ENCODE results near the gene APOBEC3H.
"Not testable (repeated sequence)": the region's sequence is repeated elsewhere in the genome, so short reads cannot be mapped to it uniquely, and the experiment has no call there.

Gene APOBEC3H

DNA sequence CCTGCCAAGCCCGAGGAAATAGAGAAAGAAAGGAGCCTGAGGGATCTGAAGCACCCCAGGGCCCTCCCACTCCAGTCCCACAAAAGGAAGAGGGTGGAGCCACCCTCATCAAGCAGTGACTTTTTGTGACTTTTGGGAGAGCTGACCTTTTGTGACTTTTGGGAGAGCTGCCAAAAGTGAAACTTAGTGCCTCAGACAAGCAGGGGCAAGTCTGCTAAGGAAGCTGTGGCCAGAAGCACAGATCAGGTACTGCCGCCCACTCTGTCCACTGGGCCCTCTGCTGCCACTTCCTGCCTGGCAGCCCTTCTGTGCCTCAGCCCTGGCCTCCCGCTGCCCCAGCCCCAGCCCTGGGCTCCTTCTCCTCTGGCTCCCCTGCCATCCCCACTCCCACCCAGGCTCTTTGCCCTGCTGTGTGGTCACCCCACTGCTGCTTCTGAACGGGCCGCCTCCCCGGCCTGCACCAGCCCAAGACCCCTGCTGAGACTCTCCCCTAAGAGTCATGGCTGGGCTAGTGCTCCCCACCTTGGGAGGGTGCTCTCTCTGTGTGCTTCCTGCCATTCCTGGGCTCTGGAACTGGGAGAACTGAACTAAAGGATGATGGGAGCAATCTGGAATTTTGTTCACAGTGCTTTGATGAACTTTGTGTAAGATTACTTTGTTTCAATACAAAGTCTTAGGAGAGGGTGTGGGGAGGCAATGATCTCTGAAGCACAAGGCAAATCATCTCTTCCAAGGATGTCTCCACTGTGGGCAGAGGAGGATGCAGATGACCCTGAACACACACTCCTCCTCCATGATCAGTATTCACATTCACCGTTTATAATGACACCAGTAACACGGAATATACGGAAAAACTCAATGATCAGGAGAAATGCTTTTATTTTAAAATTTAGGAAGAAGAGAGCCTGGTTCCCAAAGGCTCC is at the start of gene APOBEC3H:
TSS of gene APOBEC3H (plus strand) at position 147 of the 923 bp plus-strand sequence. CDS start 3,035 bp downstream, outside the sequence.
- DNase-seq: no peak

DNA sequence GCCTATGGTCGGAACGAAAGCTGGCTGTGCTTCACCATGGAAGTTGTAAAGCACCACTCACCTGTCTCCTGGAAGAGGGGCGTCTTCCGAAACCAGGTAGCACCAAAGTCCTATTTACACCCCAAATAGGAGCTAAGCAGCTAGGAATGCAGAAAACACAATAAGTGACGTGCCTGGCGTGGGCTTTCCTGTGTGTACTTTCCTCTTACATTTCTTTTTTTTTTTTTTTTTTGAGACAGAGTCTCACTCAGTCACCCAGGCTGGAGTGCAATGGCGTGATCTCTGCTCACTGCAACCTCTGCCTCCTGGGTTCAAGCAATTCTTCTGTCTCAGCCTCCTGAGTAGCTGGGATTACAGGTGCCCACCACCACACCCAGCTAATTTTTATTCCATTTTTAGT is 47.6 kb upstream of the APOBEC3H start:
- DNase-seq: not testable (repeated sequence)

DNA sequence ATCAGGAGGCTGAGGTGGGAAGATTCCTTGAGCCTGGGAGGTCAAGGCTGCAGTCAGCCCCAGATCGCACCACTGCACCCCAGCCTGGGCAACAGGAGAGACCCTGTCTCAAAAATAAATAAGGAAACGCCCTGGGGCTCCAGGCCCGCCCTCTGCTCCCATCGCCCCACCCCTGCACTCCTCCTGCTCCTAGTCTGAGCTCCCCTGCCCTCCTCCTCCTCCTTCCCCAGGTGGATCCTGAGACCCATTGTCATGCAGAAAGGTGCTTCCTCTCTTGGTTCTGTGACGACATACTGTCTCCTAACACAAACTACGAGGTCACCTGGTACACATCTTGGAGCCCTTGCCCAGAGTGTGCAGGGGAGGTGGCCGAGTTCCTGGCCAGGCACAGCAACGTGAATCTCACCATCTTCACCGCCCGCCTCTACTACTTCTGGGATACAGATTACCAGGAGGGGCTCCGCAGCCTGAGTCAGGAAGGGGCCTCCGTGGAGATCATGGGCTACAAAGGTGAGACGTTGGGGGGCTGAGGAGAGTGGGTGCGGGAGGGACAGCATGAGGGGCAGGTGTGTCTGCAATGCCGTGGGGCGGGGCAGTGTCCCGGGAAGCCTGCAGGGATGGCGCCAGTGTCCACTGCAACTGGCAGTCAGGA is 45.1 kb upstream of the APOBEC3H start:
- DNase-seq: not testable (repeated sequence)

DNA sequence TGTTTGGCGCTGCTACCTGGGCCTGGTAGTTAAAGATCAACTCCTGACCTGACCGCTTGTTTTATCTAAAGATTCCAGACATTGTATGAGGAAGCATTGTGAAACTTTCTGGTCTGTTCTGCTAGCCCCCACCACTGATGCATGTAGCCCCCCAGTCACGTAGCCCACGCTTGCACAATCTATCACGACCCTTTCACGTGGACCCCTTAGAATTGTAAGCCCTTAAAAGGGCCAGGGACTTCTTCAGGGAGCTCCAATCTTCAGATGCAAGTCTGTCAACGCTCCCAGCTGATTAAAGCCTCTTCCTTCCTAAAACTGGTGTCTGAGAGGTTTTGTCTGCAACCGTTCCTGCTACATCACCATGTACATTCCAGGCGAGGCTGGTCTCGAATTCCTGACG is 41.4 kb upstream of the APOBEC3H start:
- DNase-seq: no peak

DNA sequence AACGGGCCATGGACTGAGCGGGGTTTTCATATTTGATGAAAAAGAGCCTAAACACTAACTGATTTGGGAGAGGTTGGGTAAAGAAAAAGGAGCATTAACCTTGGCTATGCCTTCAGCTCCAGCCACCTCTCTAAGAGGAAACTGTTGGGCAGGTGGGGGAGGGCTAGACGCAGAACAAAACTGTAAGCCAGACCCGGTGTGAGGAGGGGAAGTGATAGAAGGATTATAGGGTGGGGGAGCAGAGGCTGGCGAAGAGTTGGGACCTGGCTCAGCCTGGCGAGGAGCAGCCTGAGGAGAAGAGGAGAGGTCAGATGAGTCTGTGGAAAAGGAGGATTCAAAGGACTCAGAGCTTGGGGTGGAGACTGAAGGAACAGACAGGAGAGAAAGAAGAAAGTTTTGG is 35.8 kb upstream of the APOBEC3H start:
- DNase-seq: not testable (repeated sequence)

DNA sequence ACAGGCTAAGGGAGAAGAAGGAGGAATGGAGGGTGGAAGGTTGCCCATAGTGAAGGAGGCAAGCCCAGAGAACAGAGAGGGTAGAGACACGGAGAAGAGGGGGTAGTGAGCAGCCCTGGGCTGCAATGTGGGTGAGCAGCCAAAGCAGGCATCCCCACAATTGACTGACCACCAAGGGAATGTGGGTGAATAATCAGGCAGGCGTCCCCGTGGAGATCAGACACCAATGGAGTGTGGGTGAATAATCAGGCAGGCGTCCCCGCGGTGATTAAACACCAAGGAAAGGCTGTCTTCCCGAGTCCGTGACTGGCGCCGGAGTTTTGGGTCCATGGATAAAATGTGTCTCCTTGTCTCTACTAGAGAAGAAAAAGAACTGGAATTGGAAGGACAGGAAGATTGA is 35.1 kb upstream of the APOBEC3H start:
- DNase-seq: not testable (repeated sequence)

DNA sequence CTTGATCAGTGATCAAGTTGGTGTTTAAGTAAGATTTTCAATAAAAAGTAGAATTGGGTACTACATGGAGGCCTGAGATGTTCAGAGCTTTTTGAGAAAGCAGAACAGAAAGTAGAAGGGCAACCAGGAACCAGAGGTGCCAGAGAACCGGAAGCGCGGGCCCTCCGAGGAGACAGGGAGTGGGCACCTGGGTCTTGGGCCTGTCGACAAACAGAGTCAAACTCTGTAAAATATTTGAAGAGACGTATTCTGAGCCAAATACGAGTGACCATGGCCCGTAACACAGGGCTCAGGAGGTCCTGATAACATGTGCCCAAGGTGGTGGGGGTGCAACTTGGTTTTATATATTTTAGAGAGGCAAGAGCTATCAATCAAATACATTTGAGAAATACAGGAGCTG is 33.1 kb upstream of the APOBEC3H start:
- DNase-seq: not testable (repeated sequence)

DNA sequence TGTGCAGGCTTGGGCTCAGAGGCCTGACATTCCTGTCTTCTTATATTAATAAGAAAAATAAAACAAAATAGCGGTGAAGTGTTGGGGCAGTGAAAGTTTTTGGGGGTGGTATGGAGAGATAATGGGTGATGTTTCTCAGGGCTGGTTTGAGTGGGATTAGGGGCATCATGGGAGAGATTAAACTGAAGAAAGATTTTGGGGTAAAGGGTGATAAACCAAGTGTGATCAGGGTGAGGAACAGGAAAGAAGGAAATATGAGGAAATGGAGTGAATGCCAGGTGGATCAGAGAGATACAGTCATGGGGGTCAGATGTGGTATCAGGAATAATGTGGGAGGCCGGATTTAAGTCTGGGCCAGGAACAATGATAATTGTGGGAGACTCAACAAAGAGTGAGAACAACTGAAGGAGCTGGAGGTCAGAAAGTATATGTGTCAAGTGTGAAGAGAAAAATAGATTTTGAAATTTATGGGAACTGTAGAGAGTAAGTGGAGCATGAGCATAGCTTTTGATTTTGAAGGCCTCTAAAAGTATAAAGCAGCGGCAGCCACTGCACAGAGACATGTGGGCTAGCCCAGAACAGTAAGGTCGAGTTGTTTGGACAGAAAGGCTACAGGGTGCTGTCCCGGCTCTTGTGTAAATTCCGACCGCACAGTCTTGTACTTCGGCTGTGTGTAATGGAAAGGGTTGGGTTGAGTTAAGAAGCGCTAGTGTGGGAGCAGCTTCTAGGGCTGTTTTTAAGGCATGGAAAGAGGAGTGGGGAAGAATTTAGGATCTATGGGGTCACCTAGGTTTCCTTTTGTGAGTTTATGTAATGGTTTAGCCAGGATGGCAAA is 30.4 kb upstream of the APOBEC3H start:
- DNase-seq: not testable (repeated sequence)

GRCh38 chr22:39068033-39068785 is 28.8 kb upstream of the APOBEC3H start:
- DNase-seq: no peak

- no peak for DNase-seq
Measured at GRCh38 chr22:39070186-39070585, 26.9 kb upstream of the APOBEC3H start.

DNA sequence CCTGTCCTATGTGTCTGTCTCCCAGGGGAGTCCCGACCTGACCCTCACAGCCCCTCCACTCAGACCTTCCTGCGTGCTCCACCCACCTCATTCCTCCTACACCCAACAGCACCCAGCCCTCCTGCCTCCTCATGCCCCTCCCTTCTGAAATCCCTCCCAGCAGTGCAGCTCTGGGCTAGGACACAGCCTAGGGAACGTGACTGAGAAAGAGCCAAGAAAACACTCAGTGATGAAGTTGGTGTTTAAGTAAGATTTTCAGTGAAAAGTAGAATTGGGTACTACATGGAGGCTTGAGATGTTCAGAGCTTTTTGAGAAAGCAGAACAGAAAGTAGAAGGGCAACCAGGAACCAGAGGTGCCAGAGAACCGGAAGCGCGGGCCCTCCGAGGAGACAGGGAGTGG is 24.5 kb upstream of the APOBEC3H start:
- not testable (repeated sequence) for DNase-seq

- DNase-seq: no peak
Measured at GRCh38 chr22:39073981-39074380, 23.1 kb upstream of the APOBEC3H start.

- DNase-seq: not testable (repeated sequence)
Measured at GRCh38 chr22:39076155-39077025, 20.7 kb upstream of the APOBEC3H start.

DNA sequence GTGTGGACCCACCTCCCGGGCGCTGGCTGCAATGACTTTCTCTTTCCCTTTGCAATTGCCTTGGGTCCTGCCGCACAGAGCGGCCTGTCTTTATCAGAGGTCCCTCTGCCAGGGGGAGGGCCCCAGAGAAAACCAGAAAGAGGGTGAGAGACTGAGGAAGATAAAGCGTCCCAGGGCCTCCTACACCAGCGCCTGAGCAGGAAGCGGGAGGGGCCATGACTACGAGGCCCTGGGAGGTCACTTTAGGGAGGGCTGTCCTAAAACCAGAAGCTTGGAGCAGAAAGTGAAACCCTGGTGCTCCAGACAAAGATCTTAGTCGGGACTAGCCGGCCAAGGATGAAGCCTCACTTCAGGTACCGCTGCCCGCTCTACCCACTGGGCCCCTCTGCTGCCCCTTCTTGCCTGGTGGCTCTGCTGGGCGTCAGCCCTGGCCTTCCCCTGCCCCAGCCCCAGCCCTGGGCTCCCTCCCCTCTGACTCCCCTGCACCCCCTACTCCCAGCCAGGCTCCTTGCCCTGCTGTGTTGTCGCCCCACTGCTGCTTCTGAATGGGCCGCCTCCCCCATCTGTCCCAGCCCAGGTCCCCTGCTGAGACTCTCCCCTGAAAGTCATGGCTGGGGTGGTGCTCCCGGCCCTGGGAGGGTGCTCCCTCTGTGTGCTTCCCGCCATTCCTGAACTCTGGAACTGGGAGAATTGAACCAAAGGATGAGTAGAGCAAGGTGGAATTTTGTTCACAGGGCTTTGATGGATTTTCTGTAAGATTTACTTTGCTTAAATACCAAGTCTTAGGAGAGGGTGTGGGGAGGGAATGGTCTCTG is 19.8 kb upstream of the APOBEC3H start, which contains the start of gene APOBEC3G:
TSS of gene APOBEC3G (plus strand) at position 250 of the 815 bp plus-strand sequence. CDS start at position 337, 87 bp downstream.
- not testable (repeated sequence) for DNase-seq

- not testable (repeated sequence) for DNase-seq
Measured at GRCh38 chr22:39077912-39078311, 19.1 kb upstream of the APOBEC3H start.

- no peak for DNase-seq
Measured at GRCh38 chr22:39078329-39078728, 18.7 kb upstream of the APOBEC3H start.

- not testable (repeated sequence) for DNase-seq
Measured at GRCh38 chr22:39079054-39079637, 17.9 kb upstream of the APOBEC3H start.

- no peak for DNase-seq
Measured at GRCh38 chr22:39080052-39080762, 16.8 kb upstream of the APOBEC3H start.

DNA sequence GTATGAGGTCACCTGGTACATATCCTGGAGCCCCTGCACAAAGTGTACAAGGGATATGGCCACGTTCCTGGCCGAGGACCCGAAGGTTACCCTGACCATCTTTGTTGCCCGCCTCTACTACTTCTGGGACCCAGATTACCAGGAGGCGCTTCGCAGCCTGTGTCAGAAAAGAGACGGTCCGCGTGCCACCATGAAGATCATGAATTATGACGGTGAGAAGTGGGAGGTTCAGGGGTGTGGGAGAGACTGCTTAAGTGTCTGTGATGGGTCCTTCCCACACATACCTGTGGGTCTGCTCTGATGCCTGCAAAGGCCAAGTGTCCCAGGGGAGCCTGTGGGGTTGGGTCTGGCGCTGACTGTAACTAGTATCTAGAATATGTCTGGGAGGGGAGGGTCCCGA is 16.0 kb upstream of the APOBEC3H start:
- DNase-seq: no peak
